Neutrophil (primary cell): ENCODE data around the gene SPSB1.
A peak's percentile ranks its signal among the peaks of the same experiment; 100 is the strongest.

ENCODE experiments used
- H3K27ac ChIP-seq: fragments of 200-600 bp; sonication (generic); 2 replicates; pipeline ENCODE4 v1.5.1; 2016; ENCODE audit warnings: mild to moderate bottlenecking, moderate library complexity
- H3K27me3 ChIP-seq: fragments of 200-600 bp; sonication (generic); 2 replicates; pipeline ENCODE4 v1.6.0; 2016; ENCODE audit warnings: mild to moderate bottlenecking
- H3K36me3 ChIP-seq: fragments of 200-600 bp; sonication (generic); 2 replicates; pipeline ENCODE4 v1.5.1; 2017
- H3K4me1 ChIP-seq, 2 experiments: fragments of 200-600 bp in 1 of 2; sonication (generic) in 1 of 2; 1 replicate in 1 of 2; 2 replicates in 1 of 2; pipeline versions ENCODE4 v1.5.1 to v1.6.1; 2013 to 2016; ENCODE audit warnings: low read depth in 1 of 2, low read length in 1 of 2, mild to moderate bottlenecking in 1 of 2, moderate library complexity in 1 of 2; ENCODE audit not compliant: control insufficient read depth in 1 of 2, insufficient read depth in 1 of 2
- H3K4me3 ChIP-seq, 2 experiments: fragments of 200-600 bp in 1 of 2; sonication (generic) in 1 of 2; 1 replicate in 1 of 2; 2 replicates in 1 of 2; pipeline ENCODE4 v1.5.1; 2013 to 2016; ENCODE audit warnings: low read depth in 1 of 2, low read length in 1 of 2, mild to moderate bottlenecking in 1 of 2, moderate library complexity in 1 of 2
- H3K9me3 ChIP-seq: fragments of 200-600 bp; sonication (generic); 2 replicates; pipeline ENCODE4 v1.5.1; 2016
- CTCF ChIP-seq: fragments of 200-600 bp; sonication (generic); IDR thresholded peaks from 2 replicates; pipeline ENCODE4 v1.5.1; 2016; ENCODE audit warnings: antibody characterized with exemption

SPSB1 gene

GRCh38 chr1:9256332-9256731, 36.4 kb upstream of the SPSB1 start:
- Histone ChIP-seq H3K9me3 (no peaks in the 10 kb centered on the region), H3K27ac (no peak overlapping the region), H3K36me3 (peaks cover 31% of the 10 kb centered on the region), H3K4me3 (no peak overlapping the region), H3K27me3 (no peaks in the 10 kb centered on the region), H3K4me1 (peaks cover 8 to 10% of the 10 kb centered on the region in 2 experiments)
- no peak for TF ChIP-seq CTCF

GRCh38 chr1:9257851-9258250, 34.8 kb upstream of the SPSB1 start:
- Histone ChIP-seq H3K4me3 (no peak overlapping the region), H3K36me3 (peaks cover 37% of the 10 kb centered on the region), H3K27ac (peak overlapping the region; percentile 39), H3K4me1 (peaks cover 12 to 13% of the 10 kb centered on the region in 2 experiments), H3K9me3 (no peaks in the 10 kb centered on the region), H3K27me3 (no peaks in the 10 kb centered on the region)
- TF ChIP-seq CTCF: no peak

- TF ChIP-seq CTCF: no peak
- H3K27ac ChIP-seq: no peak overlapping the region
- H3K36me3 ChIP-seq: peaks cover 41% of the 10 kb centered on the region
- H3K9me3 ChIP-seq: no peaks in the 10 kb centered on the region
- H3K27me3 ChIP-seq: no peaks in the 10 kb centered on the region
- H3K4me1 ChIP-seq: peaks cover 12 to 13% of the 10 kb centered on the region in 2 experiments
- H3K4me3 ChIP-seq: no peak overlapping the region
Observed at GRCh38 chr1:9258629-9259028, 34.1 kb upstream of the SPSB1 start.

- H3K27me3 ChIP-seq: no peaks in the 10 kb centered on the region
- H3K36me3 ChIP-seq: peaks cover 57% of the 10 kb centered on the region
- peaks cover 12 to 13% of the 10 kb centered on the region in 2 experiments for H3K4me1 ChIP-seq
- H3K9me3 ChIP-seq: no peaks in the 10 kb centered on the region
- TF ChIP-seq CTCF: no peak
- H3K27ac ChIP-seq: peak overlapping the region; percentile 63
- no peak overlapping the region for H3K4me3 ChIP-seq
Observed at GRCh38 chr1:9260059-9260766, 32.5 kb upstream of the SPSB1 start.

- H3K4me3 ChIP-seq: no peak overlapping the region
- no peaks in the 10 kb centered on the region for H3K9me3 ChIP-seq
- peaks cover 12 to 13% of the 10 kb centered on the region in 2 experiments for H3K4me1 ChIP-seq
- H3K36me3 ChIP-seq: peaks cover 65% of the 10 kb centered on the region
- H3K27me3 ChIP-seq: no peaks in the 10 kb centered on the region
- peak overlapping the region; percentile 63 for H3K27ac ChIP-seq
- TF ChIP-seq CTCF: no peak
Observed at GRCh38 chr1:9261496-9261895, 31.2 kb upstream of the SPSB1 start.
